Measurements from ENCODE around the gene DAAM2. TPM values are rescaled to one million over a fixed set of nuclear protein-coding genes. Genes with fewer than 3 reads are reported as not detected.

The DAAM2 gene
- total and polyA plus RNA-seq, 9 of the 15 experiments (the other 6 are each of a cell fraction or from before 2014, with no cell fraction given), result 0.01 to 0.07 TPM; not detected in 7

GRCh38 chr6:39884696-39885095 is 92.5 kb downstream of the DAAM2 start:
- no TSS peak for BruUV-seq (replicated peaks)
- Histone ChIP-seq H3K27ac (ENCODE audit: extremely low read depth, low read depth, low read length) (no peak overlapping the region), H3K36me3 (ENCODE audit: control insufficient read depth, insufficient read depth, low read length) (no peaks in the 10 kb centered on the region), H4K20me1 (replicated peaks; ENCODE audit: control insufficient read depth, insufficient read depth, low read length) (peaks cover 12% of the 10 kb centered on the region), H2AFZ (ENCODE audit: low read depth, low read length) (no peak overlapping the region), H3K4me2 (ENCODE audit: insufficient read depth, low read length) (no peak overlapping the region), H3K9me3 (replicated peaks; ENCODE audit: control insufficient read depth, insufficient read depth, low read depth, low read length) (no peaks in the 10 kb centered on the region), H3K79me2 (ENCODE audit: control insufficient read depth, insufficient read depth, low read length) (no peaks in the 10 kb centered on the region), H3K9ac (ENCODE audit: insufficient read depth in 1 of 2, low read depth in 2 of 2, low read length in 2 of 2) (no peak overlapping the region), H3K27me3 (ENCODE audit: control insufficient read depth in 2 of 2, insufficient read depth in 2 of 2, low read length in 2 of 2) (peaks cover 15 to 43% of the 10 kb centered on the region in 2 experiments; a peak in 4 of 5 replicates), H3K4me3 (no peak overlapping the region), H3K9me1 (ENCODE audit: control insufficient read depth, insufficient read depth, low read length) (no peaks in the 10 kb centered on the region), H3K4me1 (replicated peaks in 1 of 2; ENCODE audit: control insufficient read depth in 2 of 2, insufficient read depth in 2 of 2, low read length in 2 of 2) (no peaks in the 10 kb centered on the region)
- in situ Hi-C loops (cut with MboI), result no loop called here
- DNase-seq (ENCODE audit: extremely low read depth in 1 of 4, low spot score in 3 of 4) (no peak), ATAC-seq (no peak), FAIRE-seq (no peak)
- intact Hi-C loops (cut with micrococcal nuclease), result no loop called here
- ChIA-PET POLR2A (interaction anchor here (0.6 to 0.7 kb wide), 2 partner anchors 18 to 975 kb away, joined by 3 read pairs; no protein-coding TSS in a partner anchor), CTCF (ENCODE audit: low intra/inter-chr PET ratio) (no interaction called here)
- 0% methylated on average over 5 of the region's 5 CpGs for WGBS (ENCODE audit: insufficient coverage, low coverage, missing lambda C conversion rate)
- TF ChIP-seq POU5F1 (IDR thresholded peaks at IDR 0.05; ENCODE audit: borderline replicate concordance, low read depth, low read length, partially characterized antibody) (no peak), E2F4 (CRISPR knock-in tag; IDR thresholded peaks at IDR 0.05; ENCODE audit: low read depth) (no peak), ZNF347 (CRISPR knock-in tag; IDR thresholded peaks at IDR 0.05; ENCODE audit: low read depth) (no peak), NEUROD1 (IDR thresholded peaks at IDR 0.05; ENCODE audit: borderline replicate concordance, low read depth, low read length, partially characterized antibody) (no peak), CREB3L1 (IDR thresholded peaks at IDR 0.05; ENCODE audit: borderline replicate concordance, low read depth) (no peak), SREBF1 (IDR thresholded peaks at IDR 0.05; ENCODE audit: borderline replicate concordance, low read depth, low read length) (no peak), SAFB (IDR thresholded peaks at IDR 0.05; ENCODE audit: borderline replicate concordance, low read depth, low read length) (no peak), NR4A1 (CRISPR knock-in tag; IDR thresholded peaks at IDR 0.05) (no peak), NR4A1 (tag; IDR thresholded peaks at IDR 0.05) (no peak), GABPB2 (CRISPR knock-in tag; conservative IDR thresholded peaks at IDR 0.05) (no peak), ILK (tag; IDR thresholded peaks at IDR 0.05; ENCODE audit: borderline replicate concordance, low read depth) (no peak)
